Activated CD8-positive, alpha-beta memory T cell treated with anti-CD3 and anti-CD28 coated beads, Interleukin-2, amount 50 U/mL, for 24 hours (primary cell): ENCODE results near the gene GPC5.
"Not testable (repeated sequence)": the region's sequence is repeated elsewhere in the genome, so short reads cannot be mapped to it uniquely, and the experiment has no call there.

Experiments used
- DNase-seq: peaks from one replicate; pipeline ENCODE4 v3.0.0-alpha.2; 2020; ENCODE audit errors: extremely low read depth

The GPC5 gene

DNA sequence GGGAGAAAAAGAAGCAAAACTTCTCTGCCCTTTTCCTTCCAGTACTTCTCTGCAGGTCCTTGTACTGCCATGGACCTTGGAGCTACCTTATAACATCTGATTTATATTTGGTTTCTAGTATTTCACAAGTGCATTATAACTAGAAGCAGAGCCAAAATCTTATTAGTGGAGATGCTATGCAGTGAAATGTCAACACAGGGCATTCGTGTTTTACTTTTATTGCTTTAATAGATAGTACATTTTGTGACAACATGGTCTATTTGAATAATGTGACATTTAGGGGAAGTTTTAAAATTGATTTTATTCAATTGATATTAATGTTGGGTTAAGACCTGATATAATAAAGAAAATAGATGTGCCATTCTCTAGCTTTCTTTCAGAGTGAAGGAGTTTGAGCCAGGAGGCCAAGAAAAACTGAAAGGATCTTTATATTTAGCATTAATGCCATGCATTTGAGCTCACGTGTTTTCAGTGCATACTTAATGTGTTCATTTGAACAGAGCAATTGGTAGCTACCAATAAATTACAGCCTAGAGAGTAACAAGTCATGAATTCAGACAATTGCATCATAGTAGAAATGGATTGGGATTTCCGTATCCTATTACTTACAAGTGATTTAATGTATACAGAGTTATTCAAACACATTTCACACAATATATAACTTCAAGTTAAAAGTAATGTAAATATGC is 863.8 kb downstream of the GPC5 start:
- DNase-seq: no peak

DNA sequence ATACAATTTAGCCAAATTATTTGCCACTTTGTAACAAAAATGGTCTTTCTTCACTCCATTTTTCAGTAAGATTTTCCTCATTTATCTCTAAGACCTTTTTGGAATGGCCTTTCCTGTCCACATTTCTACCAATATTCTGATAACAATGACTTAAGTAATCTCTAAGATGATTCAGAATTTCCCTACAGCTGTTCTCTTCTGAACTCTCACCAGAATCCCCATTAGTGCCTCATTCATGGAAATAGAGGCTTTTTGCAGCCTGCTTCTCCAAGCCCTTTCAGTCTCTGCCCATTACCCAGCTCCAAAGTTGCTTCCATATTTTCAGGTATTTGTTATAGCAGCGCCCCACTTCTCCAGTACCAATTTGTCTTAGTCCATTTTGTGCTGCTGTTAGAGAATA is 867.0 kb downstream of the GPC5 start:
- no peak for DNase-seq

DNA sequence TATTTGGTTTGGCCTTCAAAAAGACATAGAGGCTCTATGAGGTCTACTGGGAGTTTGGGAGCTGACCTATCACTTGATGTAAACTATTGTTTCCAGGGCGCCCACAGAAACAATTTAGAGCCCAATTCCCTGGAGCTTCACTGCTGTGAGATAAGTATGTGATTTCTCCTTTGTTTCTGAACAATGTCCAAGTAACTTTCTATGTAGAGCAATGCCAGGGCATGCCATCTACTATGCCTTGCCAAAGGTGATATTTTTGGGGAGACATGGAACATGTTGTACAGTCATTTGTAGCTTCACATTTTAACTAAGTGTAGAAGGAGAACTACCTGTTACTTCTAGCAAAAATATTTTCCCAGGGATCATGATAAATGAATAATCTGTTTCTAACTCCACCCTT is 872.6 kb downstream of the GPC5 start:
- DNase-seq: no peak

DNA sequence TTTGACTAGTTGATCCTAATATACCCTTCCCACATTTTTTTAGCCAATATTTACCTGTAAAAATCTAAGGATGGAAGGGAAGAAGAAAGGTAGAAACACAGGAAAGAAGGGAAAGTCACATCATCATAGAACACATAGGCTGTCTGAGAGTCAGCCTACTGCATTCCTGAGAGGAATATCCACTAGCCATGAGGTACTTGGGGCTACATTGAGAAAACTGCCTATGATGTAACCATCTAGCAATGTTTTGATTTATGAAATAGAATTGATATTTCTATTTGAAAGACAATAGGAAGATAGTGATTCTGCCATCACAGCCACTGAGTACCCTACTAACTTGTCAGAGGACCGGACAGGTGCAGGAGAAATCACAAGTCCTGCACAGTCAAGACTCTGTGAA is 873.8 kb downstream of the GPC5 start:
- no peak for DNase-seq

DNA sequence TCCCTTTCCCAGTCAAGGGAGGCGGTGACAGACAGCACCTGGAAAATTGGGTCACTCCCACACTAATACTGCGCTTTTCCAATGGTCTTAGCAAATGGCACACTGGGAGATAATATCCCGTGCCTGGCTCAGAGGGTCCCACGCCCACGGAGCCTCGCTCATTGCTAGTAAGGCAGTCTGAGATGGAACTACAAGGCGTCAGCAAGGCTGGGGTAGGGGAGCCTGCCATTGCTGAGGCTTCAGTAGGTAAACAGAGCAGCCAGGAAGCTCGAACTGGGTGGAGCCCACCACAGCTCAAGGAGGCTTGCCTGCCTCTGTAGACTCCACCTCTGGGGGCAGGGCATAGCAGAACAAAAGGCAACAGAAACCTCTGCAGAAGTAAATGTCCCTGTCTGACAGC is 882.6 kb downstream of the GPC5 start:
- not testable (repeated sequence) for DNase-seq

DNA sequence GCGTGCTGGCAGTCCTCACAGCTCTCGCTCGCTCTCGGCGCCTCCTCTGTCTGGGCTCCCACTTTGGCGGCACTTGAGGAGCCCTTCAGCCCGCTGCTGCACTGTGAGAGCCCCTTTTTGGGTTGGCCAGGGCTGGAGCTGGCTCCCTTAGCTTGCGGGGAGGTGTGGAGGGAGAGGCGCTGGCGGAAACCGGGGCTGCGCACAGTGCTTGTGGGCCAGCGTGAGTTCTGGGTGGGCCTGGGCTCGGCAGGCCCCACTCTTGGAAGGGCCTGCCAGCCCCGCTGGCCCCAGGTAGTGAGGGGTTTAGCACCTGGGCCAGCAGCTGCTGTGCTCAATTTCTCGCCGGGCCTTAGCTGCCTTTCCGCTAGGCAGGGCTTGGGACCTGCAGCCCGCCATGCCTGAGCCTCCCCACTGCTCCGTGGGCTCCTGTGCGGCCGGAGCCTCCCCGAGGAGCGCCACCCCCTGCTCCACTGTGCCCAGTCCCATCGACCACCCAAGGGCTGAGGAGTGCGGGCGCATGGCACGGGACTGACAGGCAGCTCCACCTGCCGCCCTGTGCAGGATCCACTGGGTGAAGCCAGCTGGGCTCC is 892.4 kb downstream of the GPC5 start:
- DNase-seq: not testable (repeated sequence)

DNA sequence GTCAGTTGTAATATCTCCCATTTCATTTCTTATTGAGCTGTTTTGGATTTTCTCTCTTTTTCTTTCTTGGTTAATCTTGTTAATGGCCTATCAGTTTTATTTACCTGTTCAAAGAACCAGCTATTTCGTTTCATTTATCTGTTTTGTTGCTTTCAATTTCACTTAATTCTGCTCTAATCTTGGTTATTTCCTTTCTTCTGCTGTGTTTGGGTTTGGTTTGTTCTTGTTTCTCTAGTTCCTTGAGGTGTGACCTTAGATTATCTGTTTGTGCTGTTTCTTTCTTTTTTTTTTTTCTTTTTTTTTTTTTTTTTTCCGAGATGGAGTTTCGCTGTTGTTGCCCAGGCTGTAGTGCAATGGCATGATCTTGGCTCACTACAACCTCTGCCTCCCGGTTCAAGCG is 896.1 kb downstream of the GPC5 start:
- DNase-seq: not testable (repeated sequence)

DNA sequence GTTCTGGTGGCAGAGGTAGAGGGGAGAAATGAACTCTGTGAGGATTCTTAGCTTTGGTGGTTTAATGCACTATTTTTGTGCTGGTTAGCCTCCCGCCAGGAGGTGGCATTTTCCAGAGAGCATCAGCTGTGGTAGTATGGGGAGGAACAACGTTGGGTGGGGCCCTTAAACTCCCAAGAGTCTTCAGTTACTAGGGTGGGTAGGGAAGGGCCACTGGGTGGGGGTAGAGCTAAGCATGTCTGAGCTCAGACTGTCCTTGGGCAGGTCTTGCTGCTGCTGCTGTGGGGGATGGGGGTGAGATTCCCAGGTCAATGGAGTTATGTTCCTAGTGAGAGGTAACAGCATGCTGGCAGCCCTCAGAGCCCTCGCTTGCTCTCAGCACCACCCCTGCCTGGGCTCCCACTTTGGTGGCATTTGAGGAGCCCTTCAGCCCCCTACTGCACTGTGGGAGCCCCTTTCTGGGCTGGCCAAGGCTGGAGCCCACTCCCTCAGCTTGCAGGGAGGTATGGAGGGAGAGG is 897.8 kb downstream of the GPC5 start:
- not testable (repeated sequence) for DNase-seq

DNA sequence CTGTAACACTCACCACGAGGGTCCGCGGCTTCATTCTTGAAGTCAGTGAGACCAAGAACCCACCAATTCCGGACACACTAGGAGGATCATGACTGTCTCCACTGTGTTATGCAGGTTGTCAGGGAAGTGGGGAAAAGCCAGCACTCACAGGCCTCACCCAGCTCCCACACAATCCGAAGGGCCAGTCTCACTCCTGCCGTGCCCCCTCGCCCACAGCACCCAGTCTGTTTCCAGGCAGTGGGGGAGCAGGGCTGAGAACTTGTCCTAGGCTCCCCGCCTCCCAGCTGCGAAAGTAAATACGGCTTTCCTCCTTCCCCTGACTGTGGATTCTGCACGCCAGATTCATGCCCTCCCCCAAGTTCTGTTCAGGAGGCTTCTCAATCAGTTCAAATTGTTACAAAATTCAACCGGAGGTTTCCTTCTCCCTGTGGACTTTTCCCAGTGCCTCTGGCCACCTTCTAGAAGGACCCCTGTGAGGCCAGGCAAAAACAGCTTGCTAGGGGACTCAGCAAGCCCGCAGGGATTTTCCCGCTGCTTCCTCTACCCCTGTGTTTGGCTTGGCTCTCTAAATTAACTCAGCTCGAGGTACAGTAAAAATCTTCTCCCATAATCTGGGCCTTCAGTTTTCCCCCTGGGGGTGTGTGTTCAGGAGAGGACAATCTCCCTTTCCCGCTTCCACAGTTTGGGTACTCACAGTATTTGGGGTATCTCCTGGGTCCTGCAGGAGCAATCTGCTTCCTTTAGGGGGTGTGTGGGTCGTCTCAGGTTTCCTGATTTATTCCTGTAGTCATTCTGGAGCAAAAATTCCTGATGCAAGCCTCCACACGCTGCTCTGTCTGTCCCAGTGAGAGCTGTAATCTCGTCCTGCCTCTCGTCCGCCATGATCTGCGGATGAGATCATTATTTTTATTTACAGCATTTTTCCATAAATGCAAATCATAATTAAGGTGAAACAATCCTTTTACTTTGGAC is 899.8 kb downstream of the GPC5 start:
- no peak for DNase-seq

GRCh38 chr13:92300651-92301050 is 902.2 kb downstream of the GPC5 start:
- DNase-seq: no peak

- no peak for DNase-seq
Observed at GRCh38 chr13:92303428-92303827, 905.0 kb downstream of the GPC5 start.

- DNase-seq: no peak
Observed at GRCh38 chr13:92307752-92308151, 909.3 kb downstream of the GPC5 start.

DNA sequence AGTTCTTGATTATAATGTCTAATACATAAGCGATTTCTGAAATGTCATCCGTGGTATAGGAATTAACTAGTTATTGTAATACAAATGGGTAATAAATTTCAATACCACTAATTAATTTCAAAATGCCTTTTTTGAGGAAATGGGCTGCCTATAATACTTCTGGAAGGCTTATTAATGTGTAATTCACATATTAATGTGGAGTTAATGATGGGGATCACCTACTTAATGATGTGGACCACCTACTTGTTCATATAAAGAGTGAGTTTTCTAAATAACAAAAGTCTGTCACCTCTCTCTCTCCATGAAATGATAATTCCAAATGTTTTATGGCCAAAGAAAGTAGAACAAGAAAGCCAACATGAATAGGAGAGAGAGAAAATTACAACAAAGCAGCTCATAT is 914.4 kb downstream of the GPC5 start:
- no peak for DNase-seq

DNA sequence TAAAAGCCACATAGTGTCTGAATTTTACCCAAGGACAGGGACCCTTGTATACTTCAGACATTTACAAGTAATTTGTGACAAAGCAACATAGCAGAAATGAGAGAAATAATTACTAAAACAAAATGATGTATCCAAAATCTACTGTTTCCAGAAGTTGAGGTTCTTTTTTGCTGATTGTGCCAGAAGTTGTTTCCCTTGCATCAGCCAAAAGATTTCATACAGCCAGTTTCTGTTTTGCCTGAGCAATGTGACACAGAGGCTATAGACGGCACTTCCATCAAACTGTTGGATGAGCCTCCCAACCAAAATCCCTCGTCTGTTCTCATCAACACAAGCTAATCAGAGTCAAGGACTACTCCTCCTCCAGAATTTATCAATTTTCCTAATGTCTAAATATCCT is 915.0 kb downstream of the GPC5 start:
- DNase-seq: no peak

DNA sequence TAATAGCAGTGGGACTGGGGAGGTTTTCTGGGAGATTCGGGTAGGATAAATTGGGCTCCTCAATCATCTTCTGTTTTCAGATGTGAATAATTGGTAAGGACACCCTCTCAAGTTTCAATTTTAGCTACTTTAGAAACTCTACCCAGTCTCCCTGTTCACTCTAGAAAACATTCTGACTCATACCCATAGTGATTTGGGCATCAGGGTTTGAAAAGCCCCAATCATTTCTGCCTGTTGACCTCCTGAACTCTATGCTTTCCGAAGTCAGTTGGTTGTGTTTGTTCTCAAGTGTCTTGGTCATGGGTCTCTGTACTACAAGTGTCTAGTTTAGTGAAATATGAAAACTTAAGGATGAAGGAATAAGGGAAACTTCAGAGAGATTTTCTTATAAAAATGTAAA is 916.8 kb downstream of the GPC5 start:
- DNase-seq: no peak

GRCh38 chr13:92316030-92316429 is 917.6 kb downstream of the GPC5 start:
- no peak for DNase-seq

DNA sequence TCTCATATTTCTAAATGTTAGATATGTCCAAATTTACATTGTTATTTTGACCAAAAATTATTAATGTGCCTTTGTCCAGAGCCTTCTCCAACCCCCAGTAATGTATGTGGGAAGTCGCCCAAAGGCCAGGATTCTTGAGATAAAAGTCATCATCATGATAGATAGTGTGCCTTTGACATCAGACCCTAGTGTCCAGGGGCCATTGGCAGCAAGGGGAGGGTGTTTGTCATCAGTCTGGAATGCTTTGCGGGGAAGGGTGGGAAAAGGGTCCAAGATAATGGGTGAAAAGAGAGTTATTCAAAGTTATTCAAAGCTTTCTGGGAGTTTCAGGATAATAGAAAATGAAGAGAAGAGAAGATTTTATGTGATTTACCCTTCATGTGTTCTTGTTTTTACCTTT is 918.6 kb downstream of the GPC5 start:
- no peak for DNase-seq

DNA sequence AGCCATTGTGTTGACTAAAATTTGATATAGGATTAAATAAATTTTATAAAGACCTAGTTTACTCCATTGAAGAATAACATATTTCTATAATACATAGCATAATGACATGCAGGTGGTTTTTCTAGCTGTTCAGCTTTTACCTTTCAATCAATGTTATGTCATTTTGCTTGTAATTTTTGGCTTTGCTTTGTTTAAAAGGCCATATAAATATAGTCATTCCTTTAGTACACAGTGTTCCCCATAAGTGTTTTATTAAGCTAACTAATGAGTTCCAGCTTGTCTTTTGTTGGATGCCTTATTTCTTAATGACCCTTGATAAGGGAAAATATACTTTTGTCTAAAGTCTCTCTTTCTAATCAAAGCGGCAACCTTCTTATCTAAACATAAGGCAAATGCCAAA is 921.9 kb downstream of the GPC5 start:
- DNase-seq: no peak

DNA sequence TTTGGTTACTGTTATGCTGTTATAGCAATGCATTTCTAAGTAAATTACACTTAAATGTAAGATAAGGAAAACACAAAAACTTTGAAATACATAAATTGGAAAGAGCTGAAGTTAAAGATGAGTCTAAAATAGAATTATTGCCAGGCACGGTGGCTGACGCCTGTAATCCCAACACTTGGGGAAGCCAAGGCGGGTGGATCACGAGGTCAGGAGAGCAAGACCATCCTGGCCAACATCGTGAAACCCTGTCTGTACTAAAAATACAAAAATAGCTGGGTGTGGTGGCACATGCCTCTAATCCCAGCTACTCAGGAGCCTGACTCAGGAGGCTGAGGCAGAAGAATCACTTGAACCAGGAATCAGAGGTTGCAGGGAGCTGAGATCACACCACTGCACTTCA is 922.8 kb downstream of the GPC5 start:
- DNase-seq: no peak

- DNase-seq: no peak
Observed at GRCh38 chr13:92345627-92346026, 947.2 kb downstream of the GPC5 start.

GRCh38 chr13:92346046-92346445 is 947.6 kb downstream of the GPC5 start:
- no peak for DNase-seq

- no peak for DNase-seq
Observed at GRCh38 chr13:92354583-92354982, 956.2 kb downstream of the GPC5 start.

GRCh38 chr13:92355213-92355612 is 956.8 kb downstream of the GPC5 start:
- DNase-seq: no peak
